ENCODE results near the gene TBC1D14.

The TBC1D14 gene

GRCh38 chr4:6875431-6875831 lies 34.2 kb upstream of the TBC1D14 start:
- DNase-seq (ENCODE audit: low read depth), result no peak
- no peak for TF ChIP-seq CTCF (IDR thresholded peaks at IDR 0.05; ENCODE audit: low read length, missing control alignments)
- H3K4me3 ChIP-seq (replicated peaks; ENCODE audit: low read depth, low read length), result no peak overlapping the region

- DNase-seq (ENCODE audit: low read depth), result peak; percentile 32
- H3K4me3 ChIP-seq (replicated peaks; ENCODE audit: low read depth, low read length), result no peak overlapping the region
- TF ChIP-seq CTCF (IDR thresholded peaks at IDR 0.05; ENCODE audit: low read length, missing control alignments), result no peak
Observed at GRCh38 chr4:6876440-6876839, 33.2 kb upstream of the TBC1D14 start.

GRCh38 chr4:6877067-6877466 lies 32.6 kb upstream of the TBC1D14 start:
- H3K4me3 ChIP-seq (replicated peaks; ENCODE audit: low read depth, low read length), result no peak overlapping the region
- DNase-seq (ENCODE audit: low read depth), result no peak
- no peak for TF ChIP-seq CTCF (IDR thresholded peaks at IDR 0.05; ENCODE audit: low read length, missing control alignments)

- no peak for TF ChIP-seq CTCF (IDR thresholded peaks at IDR 0.05; ENCODE audit: low read length, missing control alignments)
Observed at GRCh38 chr4:6878451-6879059, 31.1 kb upstream of the TBC1D14 start.

GRCh38 chr4:6880691-6881090 lies 28.9 kb upstream of the TBC1D14 start:
- H3K4me3 ChIP-seq (replicated peaks; ENCODE audit: low read depth, low read length), result no peak overlapping the region
- DNase-seq (ENCODE audit: low read depth), result no peak
- TF ChIP-seq CTCF (IDR thresholded peaks at IDR 0.05; ENCODE audit: low read length, missing control alignments), result no peak

More at GRCh38 chr4:6878451-6879059, 31.1 kb upstream of the TBC1D14 start:
- no peak for DNase-seq (ENCODE audit: low read depth)
- no peak overlapping the region for H3K4me3 ChIP-seq (replicated peaks; ENCODE audit: low read depth, low read length)

GRCh38 chr4:6881908-6882307 lies 27.7 kb upstream of the TBC1D14 start:
- no peak overlapping the region for H3K4me3 ChIP-seq (replicated peaks; ENCODE audit: low read depth, low read length)
- no peak for DNase-seq (ENCODE audit: low read depth)
- no peak for TF ChIP-seq CTCF (IDR thresholded peaks at IDR 0.05; ENCODE audit: low read length, missing control alignments)

- no peak for TF ChIP-seq CTCF (IDR thresholded peaks at IDR 0.05; ENCODE audit: low read length, missing control alignments)
- no peak for DNase-seq (ENCODE audit: low read depth)
- no peak overlapping the region for H3K4me3 ChIP-seq (replicated peaks; ENCODE audit: low read depth, low read length)
Observed at GRCh38 chr4:6884341-6884870, 25.2 kb upstream of the TBC1D14 start.

All from fibroblast of pulmonary artery (primary cell).